ENCODE data around the gene TENT5A.

DNA sequence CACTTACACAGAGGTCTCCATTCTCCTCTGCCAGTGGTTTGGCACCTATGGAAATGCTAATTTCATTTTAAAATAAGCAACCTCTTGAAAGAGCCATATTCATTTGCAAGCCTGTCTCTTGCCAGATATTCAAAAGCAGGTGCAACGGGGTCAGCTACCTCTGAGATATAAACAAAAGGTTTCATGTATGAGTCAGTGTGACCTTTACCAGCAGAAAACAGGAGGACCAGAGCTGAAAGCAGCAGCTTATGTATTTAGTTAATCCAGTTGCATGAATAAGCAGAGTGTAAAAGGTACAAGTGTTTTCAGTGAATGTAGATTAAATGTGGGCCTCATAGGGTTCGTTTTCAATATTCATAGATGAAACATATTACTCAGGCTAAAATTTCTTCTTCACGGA is 56.0 kb downstream of the TENT5A start:
- TF ChIP-seq, protein P1, sequence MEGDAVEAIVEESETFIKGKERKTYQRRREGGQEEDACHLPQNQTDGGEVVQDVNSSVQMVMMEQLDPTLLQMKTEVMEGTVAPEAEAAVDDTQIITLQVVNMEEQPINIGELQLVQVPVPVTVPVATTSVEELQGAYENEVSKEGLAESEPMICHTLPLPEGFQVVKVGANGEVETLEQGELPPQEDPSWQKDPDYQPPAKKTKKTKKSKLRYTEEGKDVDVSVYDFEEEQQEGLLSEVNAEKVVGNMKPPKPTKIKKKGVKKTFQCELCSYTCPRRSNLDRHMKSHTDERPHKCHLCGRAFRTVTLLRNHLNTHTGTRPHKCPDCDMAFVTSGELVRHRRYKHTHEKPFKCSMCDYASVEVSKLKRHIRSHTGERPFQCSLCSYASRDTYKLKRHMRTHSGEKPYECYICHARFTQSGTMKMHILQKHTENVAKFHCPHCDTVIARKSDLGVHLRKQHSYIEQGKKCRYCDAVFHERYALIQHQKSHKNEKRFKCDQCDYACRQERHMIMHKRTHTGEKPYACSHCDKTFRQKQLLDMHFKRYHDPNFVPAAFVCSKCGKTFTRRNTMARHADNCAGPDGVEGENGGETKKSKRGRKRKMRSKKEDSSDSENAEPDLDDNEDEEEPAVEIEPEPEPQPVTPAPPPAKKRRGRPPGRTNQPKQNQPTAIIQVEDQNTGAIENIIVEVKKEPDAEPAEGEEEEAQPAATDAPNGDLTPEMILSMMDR (IDR thresholded peaks at IDR 0.05): no peak
- no peak for TF ChIP-seq POLR2A (IDR thresholded peaks at IDR 0.05)

Data from tibial nerve (tissue), 3 donors.